Endodermal cell (in vitro differentiated cells): ENCODE data around the gene VSNL1. TPM values are rescaled to one million over a fixed set of nuclear protein-coding genes. Genes with fewer than 3 reads are reported as not detected.

Experiments
- DNase-seq: peaks from one replicate; pipeline ENCODE4 v3.0.0-alpha.2; 2017
- H3K27ac ChIP-seq: 2 replicates; pipeline ENCODE4 v1.5.1; 2013; ENCODE audit warnings: mild to moderate bottlenecking, low read depth, low read length, moderate library complexity
- H3K27me3 ChIP-seq: 2 replicates; pipeline ENCODE4 v1.6.1; 2013; ENCODE audit warnings: mild to moderate bottlenecking, low read length, moderate library complexity; ENCODE audit not compliant: insufficient read depth, control insufficient read depth, poor library complexity, severe bottlenecking
- H3K36me3 ChIP-seq: 2 replicates; pipeline ENCODE4 v1.7.0; 2013; ENCODE audit warnings: mild to moderate bottlenecking, low read length, moderate library complexity; ENCODE audit not compliant: control insufficient read depth, insufficient read depth
- H3K4me1 ChIP-seq: one replicate; pipeline ENCODE4 v1.7.0; 2013; ENCODE audit warnings: low read length; ENCODE audit not compliant: control insufficient read depth, insufficient read depth
- H3K4me3 ChIP-seq: 2 replicates; pipeline ENCODE4 v1.5.1; 2013; ENCODE audit warnings: mild to moderate bottlenecking, low read length, moderate library complexity
- H3K9ac ChIP-seq: 2 replicates; pipeline ENCODE4 v1.6.1; 2013; ENCODE audit warnings: mild to moderate bottlenecking, low read length, moderate library complexity; ENCODE audit not compliant: poor library complexity, severe bottlenecking; ENCODE audit errors: extremely low read depth
- H3K9me3 ChIP-seq: 2 replicates; pipeline ENCODE4 v1.6.1; 2013; ENCODE audit warnings: mild to moderate bottlenecking, low read length, moderate library complexity; ENCODE audit not compliant: control insufficient read depth
- H3K27ac Mint-ChIP-seq: 2 replicates; pipeline ENCODE4 v1.8.0; 2020; ENCODE audit warnings: mixed read lengths
- H3K27me3 Mint-ChIP-seq: 2 replicates; pipeline ENCODE4 v1.8.0; 2021; ENCODE audit warnings: mild to moderate bottlenecking, mixed read lengths; ENCODE audit not compliant: insufficient read depth
- H3K36me3 Mint-ChIP-seq: 2 replicates; pipeline ENCODE4 v1.8.0; 2020; ENCODE audit warnings: low read depth, mixed read lengths
- H3K4me1 Mint-ChIP-seq: 2 replicates; pipeline ENCODE4 v1.8.0; 2020; ENCODE audit warnings: mixed read lengths
- H3K4me3 Mint-ChIP-seq: 2 replicates; pipeline ENCODE4 v1.8.0; 2020; ENCODE audit warnings: mild to moderate bottlenecking, moderate library complexity, mixed read lengths
- H3K9me3 Mint-ChIP-seq: 2 replicates; pipeline ENCODE4 v1.8.0; 2020; ENCODE audit warnings: mild to moderate bottlenecking, mixed read lengths
- WGBS, 2 experiments: methylation state at CpG; one replicate each; pipeline versions ENCODE4 v1.1.5 to v1.1.7; 2013; ENCODE audit warnings: missing lambda C conversion rate in 2 of 2, mixed read lengths in 1 of 2; ENCODE audit not compliant: insufficient coverage in 1 of 2, insufficient read length in 1 of 2; 5-methylcytosine and 5-hydroxymethylcytosine counted together
- total RNA-seq, 2 donors: library from RNA; stranded (reverse); fragmentation: NEBNext Ultra II Directional in 1 of 2; extraction: Animal tissue kit (Norgen Biotek cat#: 25700) in 1 of 2; gene quantifications; 2 replicates in 1 of 2; 3 replicates in 1 of 2; pipeline ENCODE4 v1.2.1, GENCODE V29; 2021
- TF ChIP-seq, protein P1 (sequence below): fragments of 200-600 bp; sonication (generic); conservative IDR thresholded peaks from 2 replicates; pipeline ENCODE4 v1.5.0; 2021; ENCODE audit warnings: antibody characterized with exemption, mild to moderate bottlenecking

VSNL1 gene
- total RNA-seq, 2 donors from 2014 or later, result 1.4 to 3.3 TPM

DNA sequence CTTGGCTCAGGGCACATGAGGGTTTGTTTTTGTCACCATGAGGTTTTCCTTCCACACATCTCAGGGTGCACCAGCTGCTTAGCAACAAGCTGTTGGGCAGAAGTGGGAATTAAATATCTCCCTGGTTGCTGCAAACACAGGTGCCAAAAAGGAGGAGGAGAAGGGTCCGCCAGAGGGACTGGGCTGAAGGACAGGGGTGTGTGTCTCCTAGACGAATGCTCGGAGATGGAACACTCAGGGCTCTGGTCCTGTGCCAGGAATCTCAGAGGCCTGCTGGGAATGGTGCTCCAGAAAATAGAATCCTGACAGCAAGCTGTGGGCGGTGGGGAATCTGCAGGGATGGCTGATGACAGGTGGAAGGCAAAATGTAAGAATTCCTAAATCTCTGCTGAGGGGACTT lies 94.5 kb downstream of the VSNL1 start:
- Mint-ChIP-seq H3K4me1 (peaks cover 7% of the 10 kb centered on the region), H3K27me3 (no peaks in the 10 kb centered on the region), H3K4me3 (no peak overlapping the region), H3K36me3 (no peaks in the 10 kb centered on the region), H3K27ac (no peak overlapping the region), H3K9me3 (peaks cover 4% of the 10 kb centered on the region)
- Histone ChIP-seq H3K27ac (no peak overlapping the region), H3K27me3 (no peaks in the 10 kb centered on the region), H3K4me1 (no peaks in the 10 kb centered on the region), H3K36me3 (no peaks in the 10 kb centered on the region), H3K4me3 (no peak overlapping the region), H3K9ac (no peak overlapping the region), H3K9me3 (peaks cover 3% of the 10 kb centered on the region)
- TF ChIP-seq, protein P1, sequence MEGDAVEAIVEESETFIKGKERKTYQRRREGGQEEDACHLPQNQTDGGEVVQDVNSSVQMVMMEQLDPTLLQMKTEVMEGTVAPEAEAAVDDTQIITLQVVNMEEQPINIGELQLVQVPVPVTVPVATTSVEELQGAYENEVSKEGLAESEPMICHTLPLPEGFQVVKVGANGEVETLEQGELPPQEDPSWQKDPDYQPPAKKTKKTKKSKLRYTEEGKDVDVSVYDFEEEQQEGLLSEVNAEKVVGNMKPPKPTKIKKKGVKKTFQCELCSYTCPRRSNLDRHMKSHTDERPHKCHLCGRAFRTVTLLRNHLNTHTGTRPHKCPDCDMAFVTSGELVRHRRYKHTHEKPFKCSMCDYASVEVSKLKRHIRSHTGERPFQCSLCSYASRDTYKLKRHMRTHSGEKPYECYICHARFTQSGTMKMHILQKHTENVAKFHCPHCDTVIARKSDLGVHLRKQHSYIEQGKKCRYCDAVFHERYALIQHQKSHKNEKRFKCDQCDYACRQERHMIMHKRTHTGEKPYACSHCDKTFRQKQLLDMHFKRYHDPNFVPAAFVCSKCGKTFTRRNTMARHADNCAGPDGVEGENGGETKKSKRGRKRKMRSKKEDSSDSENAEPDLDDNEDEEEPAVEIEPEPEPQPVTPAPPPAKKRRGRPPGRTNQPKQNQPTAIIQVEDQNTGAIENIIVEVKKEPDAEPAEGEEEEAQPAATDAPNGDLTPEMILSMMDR, result no peak
- WGBS, 2 experiments, result 90 to 93% methylated on average over 4 of the region's 4 CpGs
- no peak for DNase-seq

DNA sequence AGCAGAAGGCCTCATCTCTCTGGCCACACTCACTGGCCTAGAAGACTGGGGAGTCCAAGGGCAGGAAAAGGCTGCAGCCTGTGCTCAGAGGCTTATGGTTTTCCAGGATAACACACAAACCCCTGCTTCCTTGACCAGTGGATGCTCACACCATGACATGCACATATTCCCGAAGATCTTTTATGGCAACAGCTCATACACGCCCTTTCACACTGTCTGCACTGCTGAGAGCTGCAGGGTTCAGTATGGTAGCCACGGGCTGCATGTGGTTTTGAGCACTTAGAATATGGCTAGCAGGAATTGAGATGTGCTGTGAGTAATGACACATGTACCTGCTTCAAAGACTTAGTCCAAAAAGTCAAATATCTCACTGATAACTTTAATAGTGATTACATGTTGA lies 95.8 kb downstream of the VSNL1 start:
- Mint-ChIP-seq H3K27me3 (no peaks in the 10 kb centered on the region), H3K27ac (no peak overlapping the region), H3K4me3 (no peak overlapping the region), H3K9me3 (no peaks in the 10 kb centered on the region), H3K4me1 (peaks cover 7% of the 10 kb centered on the region), H3K36me3 (no peaks in the 10 kb centered on the region)
- Histone ChIP-seq H3K27ac (no peak overlapping the region), H3K4me3 (no peak overlapping the region), H3K4me1 (no peaks in the 10 kb centered on the region), H3K27me3 (no peaks in the 10 kb centered on the region), H3K9ac (no peak overlapping the region), H3K9me3 (no peaks in the 10 kb centered on the region), H3K36me3 (no peaks in the 10 kb centered on the region)
- 91 to 93% methylated on average over 3 of the region's 3 CpGs for WGBS, 2 experiments
- TF ChIP-seq, protein P1, result no peak
- no peak for DNase-seq

DNA sequence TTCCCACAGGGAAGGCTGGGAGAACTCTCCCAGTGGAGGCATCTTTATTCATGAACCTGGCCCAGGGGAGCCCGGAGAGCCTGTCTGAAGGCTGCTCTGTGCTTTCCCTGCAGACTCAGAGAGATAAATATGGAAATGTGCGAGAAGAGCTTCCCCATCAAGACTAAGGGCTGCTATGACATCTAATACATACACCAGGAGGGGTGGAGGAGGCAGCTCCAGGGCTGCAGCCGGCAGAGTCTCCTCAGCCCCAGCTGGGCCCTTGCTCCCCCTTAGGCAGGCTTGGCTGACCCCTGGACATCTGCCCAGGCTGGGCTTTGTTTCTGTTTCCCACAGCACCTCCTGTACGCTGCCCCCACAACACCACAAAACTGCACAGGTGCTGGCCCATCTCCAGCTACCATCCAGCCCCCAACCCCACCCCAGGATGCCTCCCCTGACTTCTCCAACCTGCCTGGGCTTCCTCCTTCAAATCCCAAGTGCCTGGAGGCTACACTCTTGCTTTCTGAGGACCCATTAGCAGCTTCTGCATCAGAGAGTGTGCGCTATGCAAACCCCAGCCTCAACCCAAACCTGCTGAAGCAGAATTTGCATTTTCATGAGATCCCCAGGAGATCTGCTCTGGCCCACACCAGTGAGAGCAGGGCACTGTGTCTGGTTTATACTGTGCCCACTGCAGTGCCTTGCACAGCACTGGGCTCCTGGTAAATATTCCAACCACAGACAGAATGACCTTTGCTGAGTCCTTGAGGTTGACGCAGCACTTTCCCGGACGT lies 96.8 kb downstream of the VSNL1 start:
- H3K36me3 Mint-ChIP-seq, result no peaks in the 10 kb centered on the region
- H3K27ac Mint-ChIP-seq, result no peak overlapping the region
- no peaks in the 10 kb centered on the region for H3K9me3 Mint-ChIP-seq
- peak overlapping the region; percentile 91 for H3K27ac ChIP-seq
- no peak for DNase-seq
- no peaks in the 10 kb centered on the region for H3K36me3 ChIP-seq
- no peak overlapping the region for H3K4me3 ChIP-seq
- 91 to 96% methylated on average over 5 to 8 of the region's 8 CpGs for WGBS, 2 experiments
- no peaks in the 10 kb centered on the region for H3K4me1 ChIP-seq
- peaks cover 7% of the 10 kb centered on the region for H3K4me1 Mint-ChIP-seq
- no peak overlapping the region for H3K9ac ChIP-seq
- H3K4me3 Mint-ChIP-seq, result no peak overlapping the region
- TF ChIP-seq, protein P1, result no peak
- no peaks in the 10 kb centered on the region for H3K27me3 Mint-ChIP-seq
- no peaks in the 10 kb centered on the region for H3K9me3 ChIP-seq
- no peaks in the 10 kb centered on the region for H3K27me3 ChIP-seq
